GM19351 (cell line): ENCODE data around the gene DOCK6.

Experiments used
- ATAC-seq: cut with Tn5 transposase; IDR thresholded peaks from one replicate; pipeline ENCODE4 v1.9.1; 2021; ENCODE audit warnings: mild to moderate bottlenecking, moderate library complexity; ENCODE audit not compliant: unreplicated experiment

The DOCK6 gene

GRCh38 chr19:11227195-11227886 is 35.0 kb downstream of the DOCK6 start:
- ATAC-seq, result no peak

GRCh38 chr19:11226716-11227166 is 35.6 kb downstream of the DOCK6 start:
- no peak for ATAC-seq

GRCh38 chr19:11225815-11226214 is 36.5 kb downstream of the DOCK6 start:
- no peak for ATAC-seq

GRCh38 chr19:11225172-11225571 is 37.2 kb downstream of the DOCK6 start:
- no peak for ATAC-seq

GRCh38 chr19:11224429-11224828 is 37.9 kb downstream of the DOCK6 start:
- no peak for ATAC-seq

GRCh38 chr19:11223200-11223599 is 39.1 kb downstream of the DOCK6 start:
- ATAC-seq, result no peak

GRCh38 chr19:11221082-11221598 is 41.2 kb downstream of the DOCK6 start:
- no peak for ATAC-seq

GRCh38 chr19:11214387-11214786 is 47.9 kb downstream of the DOCK6 start:
- ATAC-seq, result no peak

GRCh38 chr19:11210656-11210928 is 51.7 kb downstream of the DOCK6 start:
- ATAC-seq, result no peak

- ATAC-seq, result no peak
Observed at GRCh38 chr19:11209839-11210655, 52.3 kb downstream of the DOCK6 start.

- no peak for ATAC-seq
Observed at GRCh38 chr19:11208561-11209471, 53.5 kb downstream of the DOCK6 start.

GRCh38 chr19:11205939-11206570 is 56.3 kb downstream of the DOCK6 start:
- no peak for ATAC-seq

GRCh38 chr19:11204943-11205349 is 57.4 kb downstream of the DOCK6 start:
- no peak for ATAC-seq

GRCh38 chr19:11204076-11204602 is 58.2 kb downstream of the DOCK6 start:
- ATAC-seq, result no peak

GRCh38 chr19:11203194-11204075 is 58.9 kb downstream of the DOCK6 start:
- no peak for ATAC-seq

- ATAC-seq, result no peak
Observed at GRCh38 chr19:11202488-11203193, 59.7 kb downstream of the DOCK6 start.

GRCh38 chr19:11201791-11202190 is 60.5 kb downstream of the DOCK6 start:
- ATAC-seq, result no peak

GRCh38 chr19:11200931-11201330 is 61.4 kb downstream of the DOCK6 start:
- ATAC-seq, result no peak

- ATAC-seq, result no peak
Observed at GRCh38 chr19:11200015-11200574, 62.2 kb downstream of the DOCK6 start.
